ENCODE measurements around the gene AGAP1.

AGAP1 gene

DNA sequence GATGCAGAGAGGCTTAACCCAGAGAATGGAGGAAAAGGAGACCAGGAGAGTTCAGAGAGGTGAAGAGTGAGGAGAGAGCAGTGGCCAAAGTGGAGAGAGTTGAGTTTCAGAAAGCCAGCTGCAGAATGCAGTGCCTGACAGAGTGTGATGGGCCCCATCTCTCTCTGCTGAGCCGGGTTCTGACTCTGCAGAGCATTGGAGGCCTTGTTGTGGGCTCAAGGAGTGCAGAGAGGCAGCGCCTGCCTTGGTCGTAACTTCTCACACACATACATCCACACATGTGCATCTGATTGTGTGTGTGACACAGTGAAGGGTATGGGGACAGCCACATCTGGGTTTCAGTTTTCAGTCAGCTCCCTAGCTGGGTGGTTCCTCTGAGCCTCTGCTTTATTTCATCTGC is 58.8 kb downstream of the AGAP1 start:
- no peak for DNase-seq

- no peak for DNase-seq
Measured at GRCh38 chr2:235553291-235553690, 59.4 kb downstream of the AGAP1 start.

DNA sequence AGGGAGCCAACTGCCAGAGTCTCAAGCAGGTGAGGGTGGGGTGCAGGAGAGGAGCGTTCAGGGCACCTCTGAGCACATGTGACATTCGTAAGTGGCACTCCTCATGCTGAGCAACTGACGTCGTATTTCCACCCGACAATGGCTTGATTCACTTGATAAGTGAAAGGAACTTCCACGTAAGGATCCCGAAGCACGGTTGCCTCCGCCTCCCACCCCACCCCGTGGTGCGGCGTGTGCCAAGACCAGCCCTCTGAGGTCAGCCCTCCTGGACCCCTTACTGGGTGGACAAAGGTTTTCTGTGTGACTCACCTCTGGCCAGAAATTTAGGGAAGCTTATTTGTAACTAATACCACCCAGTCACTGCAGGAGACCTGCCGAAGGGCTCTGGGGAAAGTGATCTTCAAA is 59.9 kb downstream of the AGAP1 start:
- DNase-seq: no peak

- DNase-seq: no peak
Measured at GRCh38 chr2:235554385-235554784, 60.5 kb downstream of the AGAP1 start.

GRCh38 chr2:235554936-235555335 is 61.1 kb downstream of the AGAP1 start:
- no peak for DNase-seq

GRCh38 chr2:235555371-235555770 is 61.5 kb downstream of the AGAP1 start:
- DNase-seq: no peak

- DNase-seq: no peak
Measured at GRCh38 chr2:235556086-235556485, 62.2 kb downstream of the AGAP1 start.

DNA sequence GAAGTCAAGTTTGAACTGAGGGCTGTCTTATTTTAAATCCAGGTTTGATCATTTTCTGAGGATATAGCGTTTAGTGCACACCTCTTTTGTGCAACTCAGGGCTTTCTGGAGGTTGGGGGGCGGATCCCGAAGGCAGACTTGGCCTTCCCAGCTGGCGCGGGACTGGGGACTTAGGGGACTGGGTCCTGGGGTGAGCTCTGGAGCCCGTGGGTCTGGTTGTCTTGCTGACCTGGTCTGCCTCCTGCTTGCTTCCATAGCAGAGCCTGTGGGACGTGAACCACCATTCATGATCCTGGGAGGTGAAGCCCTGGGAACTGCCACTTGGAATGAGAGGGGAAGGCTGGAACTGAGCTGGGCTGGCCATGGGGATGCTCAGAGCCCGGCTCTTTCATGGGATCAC is 63.1 kb downstream of the AGAP1 start:
- no peak for DNase-seq

GRCh38 chr2:235557903-235558302 is 64.1 kb downstream of the AGAP1 start:
- no peak for DNase-seq

DNA sequence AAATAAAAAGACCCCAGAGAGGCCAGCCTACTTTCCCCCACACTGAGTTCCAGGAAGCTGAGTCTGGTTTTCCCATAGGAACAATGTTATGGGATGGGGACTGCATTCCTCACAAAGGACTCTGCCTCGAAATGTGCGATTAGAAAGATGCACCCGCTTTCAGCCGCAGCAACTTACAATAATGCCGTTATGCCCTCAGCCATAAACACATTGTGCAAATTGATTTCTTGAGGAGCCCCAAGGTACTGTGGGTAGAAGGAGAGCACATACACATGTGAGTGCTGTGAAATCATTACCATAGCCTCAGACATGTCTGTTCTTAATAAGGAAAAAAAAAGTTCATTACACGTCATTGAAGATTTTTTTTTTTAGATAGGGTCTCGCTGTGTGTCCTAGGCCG is 64.7 kb downstream of the AGAP1 start:
- DNase-seq: no peak

DNA sequence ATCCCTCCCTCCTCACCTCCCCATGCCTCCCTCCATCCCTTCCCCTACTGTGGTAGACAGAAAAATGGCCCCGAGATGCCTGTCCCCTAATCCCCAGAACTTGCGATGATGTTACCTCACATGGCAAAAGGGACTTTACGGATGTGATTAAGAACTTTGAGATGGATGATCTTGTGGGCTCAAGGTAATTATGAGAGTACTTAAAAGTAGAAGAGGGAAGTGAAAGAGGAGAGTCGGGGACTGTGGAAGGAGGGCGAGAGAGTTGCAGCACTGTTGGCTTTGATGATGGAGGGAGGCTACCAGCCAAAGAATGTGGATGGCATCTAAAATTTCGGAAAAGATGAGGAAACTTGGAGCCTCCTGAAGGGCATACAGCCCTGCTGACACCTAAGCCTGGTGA is 66.5 kb downstream of the AGAP1 start:
- DNase-seq: no peak

- no peak for DNase-seq
Measured at GRCh38 chr2:235561450-235561849, 67.6 kb downstream of the AGAP1 start.

GRCh38 chr2:235562065-235562747 is 68.4 kb downstream of the AGAP1 start:
- DNase-seq: no peak

- DNase-seq: no peak
Measured at GRCh38 chr2:235563056-235563910, 69.4 kb downstream of the AGAP1 start.

- DNase-seq: no peak
Measured at GRCh38 chr2:235564066-235564465, 70.2 kb downstream of the AGAP1 start.

- DNase-seq: no peak
Measured at GRCh38 chr2:235564884-235565530, 71.2 kb downstream of the AGAP1 start.

GRCh38 chr2:235566415-235566814 is 72.6 kb downstream of the AGAP1 start:
- DNase-seq: no peak

DNA sequence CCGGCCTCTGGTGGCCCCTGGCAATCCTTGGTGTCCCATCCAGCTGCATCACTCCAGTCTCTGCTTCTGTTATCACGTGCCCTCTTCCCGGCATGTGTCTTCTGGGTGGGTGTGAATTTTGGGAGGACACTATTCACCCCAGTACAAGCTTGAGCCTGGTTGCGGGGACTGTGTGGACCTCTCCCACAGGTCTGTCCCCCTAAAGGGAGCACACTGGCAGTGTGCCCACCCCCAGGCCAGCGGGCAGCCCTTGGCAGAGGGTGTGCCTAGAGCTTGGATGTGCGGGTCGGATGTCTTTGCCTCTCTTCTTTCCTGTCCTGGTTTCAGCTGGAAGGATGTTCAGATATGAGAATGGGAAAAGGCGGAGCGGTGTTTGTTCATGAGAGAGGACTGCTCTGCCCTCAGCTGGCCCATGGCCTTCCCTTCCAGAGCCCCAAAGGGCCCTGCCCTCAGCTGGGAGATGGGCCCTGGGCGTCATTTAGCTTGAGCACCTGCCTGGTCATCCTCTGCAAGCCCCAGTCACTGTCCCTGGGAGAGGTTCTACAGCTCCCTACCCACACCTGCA is 73.2 kb downstream of the AGAP1 start:
- no peak for DNase-seq

DNA sequence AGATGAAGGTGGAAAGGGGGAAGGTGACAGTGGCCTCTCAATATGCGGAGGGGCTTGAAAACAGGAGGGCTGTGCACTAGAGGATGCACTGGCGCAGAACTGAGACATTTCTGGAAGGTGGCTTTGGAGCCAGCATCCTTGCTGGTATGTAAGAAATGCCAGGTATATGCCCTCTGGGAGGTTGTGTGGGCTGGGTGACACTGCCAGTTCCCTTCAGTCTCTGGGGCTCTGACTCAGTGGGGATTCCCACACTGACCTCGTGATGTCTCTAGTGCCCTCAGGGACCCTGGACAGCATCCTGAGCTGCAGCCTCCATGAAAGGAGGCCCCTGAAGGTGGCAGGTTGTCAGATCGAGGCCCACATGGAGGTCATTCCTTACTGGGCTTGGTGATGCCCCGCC is 74.0 kb downstream of the AGAP1 start:
- no peak for DNase-seq

- DNase-seq: no peak
Measured at GRCh38 chr2:235568431-235568830, 74.6 kb downstream of the AGAP1 start.

- no peak for DNase-seq
Measured at GRCh38 chr2:235569837-235570236, 76.0 kb downstream of the AGAP1 start.

GRCh38 chr2:235570256-235570655 is 76.4 kb downstream of the AGAP1 start:
- DNase-seq: no peak

GRCh38 chr2:235570966-235571692 is 77.3 kb downstream of the AGAP1 start:
- DNase-seq: no peak

Measured in NCI-H226 (cell line).